IMR-90 (cell line): ENCODE data around the gene HRAS.

Experiments
- POLR2A ChIP-seq: IDR thresholded peaks from 2 replicates; pipeline ENCODE4 v1.6.1; 2012; ENCODE audit warnings: mild to moderate bottlenecking, low read depth, low read length
- RCOR1 ChIP-seq: IDR thresholded peaks from 2 replicates; pipeline ENCODE4 v1.6.1; 2012; ENCODE audit warnings: mild to moderate bottlenecking, low read length, improper control_type of control experiment; ENCODE audit not compliant: insufficient replicate concordance
- TF ChIP-seq, protein P1 (sequence below): conservative IDR thresholded peaks from 2 replicates; pipeline ENCODE4 v1.5.1; 2012; ENCODE audit warnings: mild to moderate bottlenecking, low read depth, low read length, improper control_type of control experiment
- TF ChIP-seq, protein P2 (sequence below): fragments of 150-350 bp; IDR thresholded peaks from 2 replicates; pipeline ENCODE4 v1.6.1; 2017; ENCODE audit warnings: mild to moderate bottlenecking, antibody characterized with exemption, low read length, low read depth

DNA sequence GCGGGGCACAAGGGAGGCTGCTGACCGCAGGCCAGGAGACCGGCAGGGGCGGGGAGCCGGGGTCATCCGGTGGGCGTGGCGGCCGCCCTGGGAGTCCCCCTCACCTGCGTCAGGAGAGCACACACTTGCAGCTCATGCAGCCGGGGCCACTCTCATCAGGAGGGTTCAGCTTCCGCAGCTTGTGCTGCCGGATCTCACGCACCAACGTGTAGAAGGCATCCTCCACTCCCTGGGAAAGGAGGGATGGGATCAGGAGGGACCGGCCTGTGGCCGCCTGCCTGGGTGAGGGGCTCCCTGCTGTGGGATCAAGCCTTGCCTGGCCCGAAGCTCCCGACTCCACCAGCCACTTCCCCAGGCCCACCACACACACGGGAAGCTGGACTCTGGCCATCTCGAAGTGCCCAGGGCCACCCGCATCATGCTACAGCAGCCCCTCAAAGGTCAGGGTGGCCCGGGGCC, 2.8 kb downstream of the HRAS start:
- TF ChIP-seq, protein P1, sequence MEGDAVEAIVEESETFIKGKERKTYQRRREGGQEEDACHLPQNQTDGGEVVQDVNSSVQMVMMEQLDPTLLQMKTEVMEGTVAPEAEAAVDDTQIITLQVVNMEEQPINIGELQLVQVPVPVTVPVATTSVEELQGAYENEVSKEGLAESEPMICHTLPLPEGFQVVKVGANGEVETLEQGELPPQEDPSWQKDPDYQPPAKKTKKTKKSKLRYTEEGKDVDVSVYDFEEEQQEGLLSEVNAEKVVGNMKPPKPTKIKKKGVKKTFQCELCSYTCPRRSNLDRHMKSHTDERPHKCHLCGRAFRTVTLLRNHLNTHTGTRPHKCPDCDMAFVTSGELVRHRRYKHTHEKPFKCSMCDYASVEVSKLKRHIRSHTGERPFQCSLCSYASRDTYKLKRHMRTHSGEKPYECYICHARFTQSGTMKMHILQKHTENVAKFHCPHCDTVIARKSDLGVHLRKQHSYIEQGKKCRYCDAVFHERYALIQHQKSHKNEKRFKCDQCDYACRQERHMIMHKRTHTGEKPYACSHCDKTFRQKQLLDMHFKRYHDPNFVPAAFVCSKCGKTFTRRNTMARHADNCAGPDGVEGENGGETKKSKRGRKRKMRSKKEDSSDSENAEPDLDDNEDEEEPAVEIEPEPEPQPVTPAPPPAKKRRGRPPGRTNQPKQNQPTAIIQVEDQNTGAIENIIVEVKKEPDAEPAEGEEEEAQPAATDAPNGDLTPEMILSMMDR, result no peak
- no peak for TF ChIP-seq POLR2A
- TF ChIP-seq, protein P2, sequence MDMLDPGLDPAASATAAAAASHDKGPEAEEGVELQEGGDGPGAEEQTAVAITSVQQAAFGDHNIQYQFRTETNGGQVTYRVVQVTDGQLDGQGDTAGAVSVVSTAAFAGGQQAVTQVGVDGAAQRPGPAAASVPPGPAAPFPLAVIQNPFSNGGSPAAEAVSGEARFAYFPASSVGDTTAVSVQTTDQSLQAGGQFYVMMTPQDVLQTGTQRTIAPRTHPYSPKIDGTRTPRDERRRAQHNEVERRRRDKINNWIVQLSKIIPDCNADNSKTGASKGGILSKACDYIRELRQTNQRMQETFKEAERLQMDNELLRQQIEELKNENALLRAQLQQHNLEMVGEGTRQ, result no peak
- TF ChIP-seq RCOR1, result no peak
